ENCODE measurements around the gene CDH13. TPM values are rescaled to one million over a fixed set of nuclear protein-coding genes. Genes with fewer than 3 reads are reported as not detected.

Gene CDH13
- total and polyA plus RNA-seq, 8 donors: 0.12 to 21.4 (median 1.7) TPM; not detected in 1

DNA sequence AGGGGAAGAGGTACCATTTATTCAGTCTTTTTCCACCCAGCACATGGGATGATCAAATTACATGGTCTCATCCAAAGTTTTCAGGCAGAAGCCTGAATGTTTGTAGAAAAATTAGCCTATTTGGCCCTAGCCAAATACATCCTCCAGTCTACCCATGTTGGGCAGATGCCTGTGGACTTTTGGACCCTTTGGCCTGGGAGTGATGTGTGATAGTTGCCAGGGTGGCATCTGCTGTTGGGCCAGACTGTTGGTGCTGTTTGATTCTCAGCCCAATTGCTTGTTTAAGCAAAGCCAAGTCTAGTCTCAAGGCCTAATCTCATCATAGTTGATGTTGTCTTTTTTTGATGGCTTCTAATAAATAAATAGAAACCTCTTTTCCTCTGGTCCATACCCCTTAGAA is 419.0 kb downstream of the CDH13 start:
- DNase-seq: no peak
- Histone ChIP-seq H3K9me3 (peaks cover 0 to 11% (median 2%) of the 10 kb centered on the region in 4 donors), H3K4me1 (no peaks in the 10 kb centered on the region), H3K27me3 (no peaks in the 10 kb centered on the region), H3K4me3 (no peak overlapping the region), H3K27ac (no peak overlapping the region), H3K36me3 (no peaks in the 10 kb centered on the region)
- intact Hi-C loops (cut with DNase I; ENCODE audit: low total_unique reads): no loop called here
- TF ChIP-seq, protein P1, sequence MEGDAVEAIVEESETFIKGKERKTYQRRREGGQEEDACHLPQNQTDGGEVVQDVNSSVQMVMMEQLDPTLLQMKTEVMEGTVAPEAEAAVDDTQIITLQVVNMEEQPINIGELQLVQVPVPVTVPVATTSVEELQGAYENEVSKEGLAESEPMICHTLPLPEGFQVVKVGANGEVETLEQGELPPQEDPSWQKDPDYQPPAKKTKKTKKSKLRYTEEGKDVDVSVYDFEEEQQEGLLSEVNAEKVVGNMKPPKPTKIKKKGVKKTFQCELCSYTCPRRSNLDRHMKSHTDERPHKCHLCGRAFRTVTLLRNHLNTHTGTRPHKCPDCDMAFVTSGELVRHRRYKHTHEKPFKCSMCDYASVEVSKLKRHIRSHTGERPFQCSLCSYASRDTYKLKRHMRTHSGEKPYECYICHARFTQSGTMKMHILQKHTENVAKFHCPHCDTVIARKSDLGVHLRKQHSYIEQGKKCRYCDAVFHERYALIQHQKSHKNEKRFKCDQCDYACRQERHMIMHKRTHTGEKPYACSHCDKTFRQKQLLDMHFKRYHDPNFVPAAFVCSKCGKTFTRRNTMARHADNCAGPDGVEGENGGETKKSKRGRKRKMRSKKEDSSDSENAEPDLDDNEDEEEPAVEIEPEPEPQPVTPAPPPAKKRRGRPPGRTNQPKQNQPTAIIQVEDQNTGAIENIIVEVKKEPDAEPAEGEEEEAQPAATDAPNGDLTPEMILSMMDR (IDR thresholded peaks at IDR 0.05): no peak
- TF ChIP-seq POLR2AphosphoS5 (IDR thresholded peaks at IDR 0.05) (no peak), POLR2A (IDR thresholded peaks at IDR 0.05) (no peak), EP300 (IDR thresholded peaks at IDR 0.05) (no peak)

DNA sequence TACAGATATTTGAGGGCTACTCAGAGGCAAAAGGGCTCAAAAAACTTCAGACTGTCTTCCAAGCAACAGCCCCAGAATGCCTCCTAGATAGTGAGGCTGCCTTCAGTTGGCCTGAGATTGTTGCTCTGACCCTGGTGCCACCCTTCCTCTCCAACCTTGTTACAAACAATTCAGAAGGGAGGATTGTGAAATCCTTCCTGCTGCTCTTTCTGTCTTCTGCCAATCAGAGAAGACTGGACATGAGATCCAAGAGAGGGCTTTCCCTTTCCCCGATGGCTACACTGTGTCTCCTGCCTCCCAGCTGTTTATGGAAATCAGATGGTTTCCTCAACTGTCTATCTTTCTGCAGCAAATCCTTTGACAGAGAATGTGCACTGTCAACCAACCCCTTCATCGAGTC is 419.9 kb downstream of the CDH13 start:
- H3K9me3 ChIP-seq: peaks cover 0 to 11% (median 2%) of the 10 kb centered on the region in 4 donors
- no peaks in the 10 kb centered on the region for H3K4me1 ChIP-seq
- H3K4me3 ChIP-seq: no peak overlapping the region
- no peaks in the 10 kb centered on the region for H3K36me3 ChIP-seq
- 55 to 66% (median 62%) methylated on average over 2 of the region's 2 CpGs for WGBS, 5 donors
- intact Hi-C loops (cut with DNase I; ENCODE audit: low total_unique reads): no loop called here
- TF ChIP-seq, protein P1 (IDR thresholded peaks at IDR 0.05): no peak
- TF ChIP-seq EP300 (IDR thresholded peaks at IDR 0.05): no peak
- TF ChIP-seq POLR2AphosphoS5 (IDR thresholded peaks at IDR 0.05): no peak
- no peak for TF ChIP-seq POLR2A (IDR thresholded peaks at IDR 0.05)
- no peak for DNase-seq
- H3K27ac ChIP-seq: no peak overlapping the region
- H3K27me3 ChIP-seq: no peaks in the 10 kb centered on the region

GRCh38 chr16:83051451-83051850 is 424.7 kb downstream of the CDH13 start:
- no peak overlapping the region for H3K27ac ChIP-seq
- no peak for TF ChIP-seq POLR2AphosphoS5 (IDR thresholded peaks at IDR 0.05)
- 79 to 89% (median 85%) methylated on average over 2 of the region's 2 CpGs for whole genome bisulfite sequencing, 5 donors
- H3K27me3 ChIP-seq: no peaks in the 10 kb centered on the region
- no peak for DNase-seq
- intact Hi-C loops (cut with DNase I; ENCODE audit: low total_unique reads): no loop called here
- no peaks in the 10 kb centered on the region for H3K4me1 ChIP-seq
- peaks cover 0 to 11% (median 2%) of the 10 kb centered on the region in 4 donors for H3K9me3 ChIP-seq
- no peaks in the 10 kb centered on the region for H3K36me3 ChIP-seq
- no peak overlapping the region for H3K4me3 ChIP-seq

GRCh38 chr16:83054283-83054682 is 427.5 kb downstream of the CDH13 start:
- no peak for TF ChIP-seq POLR2A (IDR thresholded peaks at IDR 0.05)
- TF ChIP-seq, protein P1 (IDR thresholded peaks at IDR 0.05): no peak
- no peak for TF ChIP-seq EP300 (IDR thresholded peaks at IDR 0.05)
- TF ChIP-seq POLR2AphosphoS5 (IDR thresholded peaks at IDR 0.05): no peak
- no peaks in the 10 kb centered on the region for H3K27me3 ChIP-seq
- H3K36me3 ChIP-seq: no peaks in the 10 kb centered on the region
- H3K27ac ChIP-seq: no peak overlapping the region
- H3K9me3 ChIP-seq: peaks cover 0 to 11% (median 2%) of the 10 kb centered on the region in 4 donors
- H3K4me3 ChIP-seq: no peak overlapping the region
- intact Hi-C loops (cut with DNase I; ENCODE audit: low total_unique reads): no loop called here
- no peaks in the 10 kb centered on the region for H3K4me1 ChIP-seq
- no peak for DNase-seq
- WGBS, 5 donors: 47 to 76% (median 62%) methylated on average over 2 of the region's 2 CpGs

DNA sequence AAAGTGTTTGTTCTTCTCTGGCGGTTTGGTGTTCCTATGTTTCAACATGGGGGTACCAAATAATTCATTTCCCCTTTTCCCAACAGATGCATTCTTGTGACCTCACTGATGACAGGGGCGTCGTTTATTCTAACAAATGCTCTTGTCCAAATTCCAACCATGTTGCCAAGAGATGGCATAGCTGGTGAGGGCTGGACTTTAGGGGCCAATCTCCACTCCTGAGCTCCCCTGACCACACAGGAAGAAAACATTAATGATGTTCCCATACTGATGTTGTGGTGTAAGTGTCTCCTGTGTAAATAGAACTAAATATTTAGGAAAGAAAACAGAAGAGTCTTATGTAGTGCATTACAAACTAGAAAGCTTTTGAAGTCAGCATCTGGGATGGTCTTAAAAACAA is 431.6 kb downstream of the CDH13 start:
- intact Hi-C loops (cut with DNase I; ENCODE audit: low total_unique reads): no loop called here
- H3K4me1 ChIP-seq: no peaks in the 10 kb centered on the region
- H3K4me3 ChIP-seq: no peak overlapping the region
- H3K27ac ChIP-seq: no peak overlapping the region
- H3K36me3 ChIP-seq: no peaks in the 10 kb centered on the region
- WGBS, 5 donors: 38 to 70% (median 50%) methylated on average over 3 of the region's 3 CpGs
- no peak for TF ChIP-seq POLR2AphosphoS5 (IDR thresholded peaks at IDR 0.05)
- H3K27me3 ChIP-seq: no peaks in the 10 kb centered on the region
- no peaks in the 10 kb centered on the region for H3K9me3 ChIP-seq
- DNase-seq: no peak
